Measurements from ENCODE around the gene LRCH4.

- TF ChIP-seq CTCF (optimal IDR thresholded peaks at IDR 0.05 in 1 of 3, IDR thresholded peaks at IDR 0.05 in 1 of 3, conservative IDR thresholded peaks at IDR 0.05 in 1 of 3; ENCODE audit: extremely low read depth in 1 of 3, insufficient read depth in 2 of 3, low read length in 3 of 3) (no peak), EZH2 (IDR thresholded peaks at IDR 0.05; ENCODE audit: low read length) (no peak)
Observed at GRCh38 chr7:100589341-100589947, 3.5 kb upstream of the LRCH4 start.

All from keratinocyte (primary cell).